CD4-positive, alpha-beta T cell treated with Interleukin-6 for 4 hours (primary cell): ENCODE measurements around the gene SH3GL2.

ENCODE experiments used
- DNase-seq: peaks from one replicate; pipeline ENCODE4 v3.0.0-alpha.2; 2020; ENCODE audit warnings: mixed read lengths

Gene SH3GL2

DNA sequence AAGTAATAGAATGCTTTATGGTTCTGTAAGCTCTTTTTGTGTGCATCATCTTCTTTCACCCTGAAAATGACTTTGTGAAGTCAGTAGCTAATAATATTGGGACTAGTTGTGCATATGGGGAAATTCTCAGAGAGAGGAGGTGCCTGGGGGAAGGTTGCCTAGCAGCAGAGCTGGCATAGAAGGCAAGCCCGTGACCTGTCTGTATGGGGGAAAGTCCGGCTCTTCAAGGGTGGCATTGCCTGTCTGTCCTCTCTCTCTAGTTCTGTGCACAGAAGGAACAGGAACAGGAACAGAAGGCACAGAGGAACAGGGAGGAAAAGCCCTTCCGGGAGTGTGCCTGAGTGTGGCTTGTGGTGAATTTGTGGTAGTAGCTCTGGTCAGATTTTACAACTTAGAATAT, 33.1 kb downstream of the SH3GL2 start:
- no peak for DNase-seq

DNA sequence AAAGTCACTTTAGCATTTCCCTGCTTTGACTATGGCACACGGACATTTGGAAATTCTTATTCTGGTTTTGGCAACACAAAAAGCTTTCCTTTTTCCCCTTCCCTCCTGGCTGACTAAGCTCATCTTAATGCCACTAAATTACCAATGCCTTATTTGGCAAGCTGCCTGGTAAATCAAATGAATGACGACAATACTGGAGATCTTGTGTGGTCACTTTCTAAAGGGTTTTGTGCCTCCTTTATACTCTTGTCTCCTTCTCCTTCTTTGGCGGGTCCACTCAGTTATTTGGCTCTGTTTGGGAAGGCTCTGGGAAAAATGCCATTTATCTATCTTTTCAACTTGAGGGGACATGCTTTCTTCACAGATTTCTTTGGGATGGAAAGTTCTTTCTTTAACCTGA, 34.9 kb downstream of the SH3GL2 start:
- no peak for DNase-seq

DNA sequence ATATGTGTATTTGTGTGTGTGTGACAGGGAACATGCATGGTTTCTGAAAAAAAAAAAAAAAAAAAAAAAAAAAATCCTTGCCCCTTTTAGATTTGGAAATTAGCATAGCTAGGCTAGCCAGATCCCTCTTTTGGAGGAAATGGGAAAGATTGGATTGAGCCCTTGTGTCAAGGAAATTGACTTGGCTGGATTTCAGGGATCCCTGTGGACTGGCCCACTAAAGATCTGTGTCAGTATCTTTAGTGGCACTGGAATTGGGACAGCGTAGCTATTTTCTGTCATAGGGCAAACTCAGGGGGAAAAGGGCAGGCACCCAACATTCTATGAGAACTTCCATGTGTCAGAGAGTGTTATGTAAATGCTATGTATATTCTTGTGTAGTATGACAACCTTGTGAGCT, 35.4 kb downstream of the SH3GL2 start:
- DNase-seq, result no peak

DNA sequence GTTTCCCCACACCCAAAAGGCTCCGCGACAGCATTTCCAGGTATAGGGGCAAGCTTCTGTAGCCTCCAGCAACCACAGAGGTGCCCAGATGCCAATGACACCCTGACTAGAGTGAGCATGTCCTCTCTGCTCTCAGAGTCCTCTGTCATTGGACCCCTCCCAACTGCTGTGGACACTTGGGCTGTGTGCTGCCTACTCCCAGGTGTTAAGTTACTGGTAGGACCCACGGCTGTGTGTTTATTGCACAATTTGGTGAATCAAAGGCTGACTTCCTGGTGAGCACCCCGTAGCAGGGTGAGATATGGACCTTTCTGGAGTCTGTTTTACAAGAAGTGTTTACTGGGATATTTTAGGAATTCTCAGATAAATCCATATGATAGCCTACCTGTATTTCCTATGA, 36.0 kb downstream of the SH3GL2 start:
- no peak for DNase-seq

DNA sequence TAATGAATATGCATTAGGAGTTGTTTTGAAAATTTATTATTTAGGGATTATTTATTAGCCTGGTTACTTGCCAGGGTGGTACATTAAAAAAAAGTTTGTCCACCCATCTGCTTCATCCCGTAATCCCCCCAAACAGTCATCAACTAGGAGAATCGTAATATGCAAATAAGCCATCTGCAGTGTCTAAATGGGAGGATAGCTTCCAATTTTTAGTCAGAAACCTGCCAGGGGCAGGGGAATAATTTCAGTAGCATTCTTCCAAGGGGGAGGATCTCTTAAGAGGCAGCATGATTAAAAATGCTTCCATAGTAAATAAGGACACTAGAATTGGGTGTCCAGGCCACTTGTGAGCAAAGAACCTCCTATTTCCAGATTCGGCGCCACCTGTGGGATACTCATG, 43.3 kb downstream of the SH3GL2 start:
- no peak for DNase-seq

DNA sequence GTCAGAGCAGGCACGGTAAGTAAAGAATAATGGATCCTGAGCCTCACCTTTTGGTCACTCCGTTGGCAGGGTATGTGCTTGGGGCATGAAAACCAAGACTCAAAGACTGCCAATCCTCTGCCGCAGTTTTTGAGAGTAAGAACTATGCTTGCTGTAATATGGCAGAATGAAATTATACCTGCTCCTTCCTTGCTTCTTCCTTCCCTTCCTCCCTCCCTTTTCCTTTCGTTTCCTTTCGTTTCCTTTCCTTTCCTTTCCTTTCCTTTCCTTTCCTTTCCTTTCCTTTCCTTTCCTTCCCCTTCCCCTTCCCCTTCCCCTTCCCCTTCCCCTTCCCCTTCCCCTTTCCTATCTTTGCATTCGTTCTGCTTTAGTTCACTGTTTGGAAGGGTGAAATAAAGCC, 43.9 kb downstream of the SH3GL2 start:
- no peak for DNase-seq

DNA sequence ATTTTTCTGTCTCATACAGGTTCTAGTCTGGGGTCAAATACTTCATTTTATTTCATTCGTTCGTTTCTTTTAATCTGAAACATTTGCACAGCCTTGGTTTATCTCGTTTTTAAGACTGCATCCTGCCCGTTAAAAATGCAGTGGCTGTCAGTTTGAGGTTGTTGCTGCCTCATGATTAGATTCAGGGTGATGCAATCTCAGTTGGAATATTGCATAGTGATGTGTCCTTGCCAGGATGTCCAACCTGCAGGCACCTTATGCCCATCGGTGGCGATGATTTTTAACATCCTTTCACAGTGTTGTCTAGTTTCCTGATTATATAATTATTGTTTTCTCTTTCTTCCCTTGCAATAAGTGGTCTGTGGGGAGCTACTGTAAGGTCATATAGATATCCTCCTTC, 45.1 kb downstream of the SH3GL2 start:
- no peak for DNase-seq

DNA sequence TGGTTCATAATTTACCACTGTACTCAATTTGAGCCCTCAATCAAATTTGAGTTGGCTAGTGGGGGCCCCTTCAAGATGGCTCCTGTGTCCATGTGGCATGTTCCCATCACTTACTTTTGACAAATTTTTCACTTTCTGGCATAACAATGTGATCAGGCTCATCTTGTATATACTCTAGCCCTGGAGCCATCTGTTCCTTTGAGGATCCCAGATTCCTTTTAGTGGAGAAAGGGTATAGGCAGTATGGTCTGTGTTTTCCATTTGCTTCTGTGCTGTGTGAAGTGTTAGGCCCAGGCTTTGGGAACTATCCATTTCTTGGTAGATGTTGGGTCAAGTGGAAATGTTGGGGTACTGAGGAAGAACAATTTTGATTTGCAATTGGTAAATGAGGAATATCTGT, 45.7 kb downstream of the SH3GL2 start:
- no peak for DNase-seq

DNA sequence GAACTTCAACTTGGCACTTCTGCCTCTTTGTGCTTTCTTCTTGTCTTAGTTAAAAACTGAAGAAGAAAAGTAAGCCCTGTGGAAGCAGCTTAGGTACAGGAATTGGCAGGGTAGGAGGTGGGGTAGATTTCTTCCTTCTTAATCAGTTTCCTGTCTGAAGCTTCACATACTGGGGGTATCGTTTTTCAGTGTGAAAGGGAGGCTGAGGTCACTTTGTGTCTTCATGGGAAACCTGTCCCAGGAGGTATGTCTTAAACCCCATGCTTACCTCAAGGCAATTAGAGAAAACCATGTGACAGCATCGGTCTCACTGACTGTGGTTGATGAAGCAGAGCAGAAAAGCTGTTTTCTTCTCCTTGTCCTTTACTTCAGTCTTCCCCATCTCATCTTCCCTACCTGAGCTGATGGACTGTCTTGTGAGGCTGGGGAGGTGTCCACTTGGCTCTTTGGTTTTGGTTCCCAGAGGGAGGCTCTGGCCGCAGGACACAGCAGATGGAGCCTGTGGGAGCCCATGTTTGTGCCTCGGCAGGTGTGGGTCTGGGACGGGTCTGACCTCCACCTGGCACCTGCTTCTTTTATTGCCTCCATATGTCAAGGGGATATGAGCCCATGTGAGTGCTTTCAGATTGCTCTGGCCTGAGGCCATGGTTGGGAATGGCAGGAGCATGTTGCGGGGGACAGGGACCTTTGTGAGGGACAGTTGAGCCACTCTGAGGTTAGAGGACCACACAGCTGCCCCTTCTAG, 47.0 kb downstream of the SH3GL2 start:
- no peak for DNase-seq

DNA sequence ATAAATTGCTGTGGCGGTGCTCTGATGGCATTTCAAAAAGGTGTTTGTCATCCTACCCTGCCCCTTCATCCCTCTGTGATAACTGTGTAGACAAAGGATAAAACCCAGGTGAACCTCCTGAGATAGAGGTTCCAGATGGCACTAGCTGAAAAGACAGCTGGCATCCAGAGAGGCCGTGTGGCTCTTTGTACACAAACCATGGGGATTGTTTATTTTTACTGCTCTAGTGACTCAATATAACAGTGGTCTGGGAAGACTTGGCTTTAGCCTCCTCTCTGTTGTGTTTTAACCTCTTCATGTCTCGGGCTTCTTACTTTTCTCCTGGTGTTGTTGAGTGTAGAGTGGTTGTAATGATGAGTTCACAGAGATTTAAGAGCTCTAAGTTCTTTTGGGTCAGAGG, 48.8 kb downstream of the SH3GL2 start:
- DNase-seq, result no peak

DNA sequence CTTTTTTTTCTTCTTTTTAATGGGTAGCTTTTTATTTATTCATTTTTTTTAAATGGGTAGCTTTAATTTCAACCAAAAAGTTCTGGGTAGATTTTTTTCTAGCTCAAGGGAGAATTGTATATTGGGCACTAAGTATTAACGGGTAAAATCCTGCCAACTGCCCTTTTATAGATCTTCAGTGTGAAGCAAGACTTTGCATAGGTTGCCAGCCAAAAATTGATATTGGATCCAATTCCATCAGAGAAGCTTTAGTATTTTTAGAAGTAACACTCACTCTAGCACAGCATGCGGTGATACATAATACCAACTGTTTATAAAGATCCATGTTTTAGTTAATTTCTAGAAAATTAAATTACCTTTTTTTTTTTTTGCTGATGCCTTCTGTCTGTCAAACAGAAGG, 49.8 kb downstream of the SH3GL2 start:
- no peak for DNase-seq

DNA sequence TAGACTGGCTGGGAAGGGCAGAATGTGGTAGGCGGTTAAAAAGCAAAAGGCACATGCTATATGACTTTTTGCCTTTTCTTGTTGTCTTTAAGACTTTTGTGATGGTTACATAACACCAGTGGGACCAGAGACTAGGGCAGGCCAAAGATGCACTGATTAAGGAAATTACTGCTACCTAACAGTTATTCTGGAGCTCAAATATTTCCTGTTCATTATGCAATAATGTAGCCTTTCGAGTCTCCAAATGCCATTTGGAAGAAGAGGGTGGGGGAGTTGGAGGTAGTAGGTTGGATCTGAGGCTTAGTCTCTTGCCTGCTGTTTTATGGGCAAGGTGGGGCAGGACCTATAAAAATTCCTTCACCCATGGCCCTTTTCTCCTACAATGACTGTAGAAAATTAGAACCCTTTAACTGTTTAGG, 51.7 kb downstream of the SH3GL2 start:
- DNase-seq, result no peak

DNA sequence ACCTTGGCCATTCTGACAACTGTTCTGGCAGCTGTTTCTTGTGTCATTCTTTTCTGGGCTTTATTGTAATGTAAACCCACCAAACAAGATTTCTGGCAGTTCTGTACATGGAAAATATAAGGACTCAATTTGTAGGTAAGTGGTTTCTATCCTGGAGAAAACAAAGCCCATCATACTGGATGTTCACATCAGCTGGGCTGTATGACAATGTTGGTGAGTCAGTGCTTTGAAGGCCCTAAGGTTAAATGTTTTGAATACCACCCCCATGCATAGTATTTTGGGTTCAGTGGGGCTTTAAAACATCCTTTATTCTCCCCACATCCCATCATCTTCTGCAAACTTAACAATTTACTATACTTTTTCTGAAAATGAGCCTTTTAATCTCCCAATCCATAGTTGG, 52.5 kb downstream of the SH3GL2 start:
- no peak for DNase-seq

DNA sequence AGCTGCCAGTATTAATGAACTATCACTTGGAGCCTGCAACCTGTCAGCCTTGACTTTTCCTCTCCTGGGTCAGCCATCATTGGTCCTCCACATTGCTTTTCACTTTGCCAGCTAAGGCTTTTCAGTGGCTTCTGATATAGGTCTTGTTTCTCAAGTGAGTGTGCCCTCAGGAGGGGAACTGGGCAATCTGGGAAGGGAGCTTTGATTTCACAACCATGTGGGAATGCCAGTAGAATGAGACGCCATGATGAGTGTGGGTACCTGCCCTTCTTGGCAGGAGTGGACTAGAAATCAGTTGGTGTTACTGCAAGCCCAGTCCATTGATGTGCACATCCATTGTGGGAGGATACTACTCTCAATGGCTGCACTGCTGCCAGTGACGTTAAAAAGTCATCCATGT, 54.1 kb downstream of the SH3GL2 start:
- no peak for DNase-seq

DNA sequence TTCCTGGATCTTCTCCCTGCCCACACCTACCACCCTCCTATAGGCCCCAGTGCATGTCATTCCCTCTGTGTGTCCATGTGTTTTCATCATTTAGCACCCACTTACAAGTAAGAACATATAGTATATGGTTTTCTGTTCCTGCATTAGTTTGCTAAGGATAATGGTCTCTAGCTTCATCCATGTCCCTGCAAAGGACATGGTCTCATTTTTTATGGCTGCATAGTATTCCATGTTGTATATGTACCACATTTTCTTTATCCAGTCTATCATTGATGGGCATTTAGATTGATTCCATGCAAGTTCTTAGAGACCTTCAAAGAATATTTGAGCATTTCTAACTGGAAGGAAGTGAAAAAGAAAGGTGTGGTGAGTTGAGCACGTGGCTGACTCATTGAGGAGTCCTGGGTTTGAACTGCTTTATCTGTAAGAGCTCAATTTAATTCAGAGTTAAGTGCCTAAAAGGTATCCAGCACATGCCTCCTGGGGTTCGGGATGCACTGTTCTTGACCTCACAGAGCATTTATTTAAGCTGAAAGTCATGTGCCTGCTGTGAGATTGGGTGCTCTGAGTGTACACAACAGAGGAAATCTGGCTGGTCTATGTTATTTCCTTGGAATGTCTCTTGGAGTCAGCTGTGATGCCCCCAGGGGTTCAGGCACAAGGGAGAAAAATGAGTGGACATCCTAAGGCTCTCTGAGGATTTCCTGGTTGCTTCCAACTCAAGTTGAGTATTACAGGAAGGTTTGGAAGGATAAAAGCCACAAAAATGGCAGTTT, 56.4 kb downstream of the SH3GL2 start:
- DNase-seq, result no peak

DNA sequence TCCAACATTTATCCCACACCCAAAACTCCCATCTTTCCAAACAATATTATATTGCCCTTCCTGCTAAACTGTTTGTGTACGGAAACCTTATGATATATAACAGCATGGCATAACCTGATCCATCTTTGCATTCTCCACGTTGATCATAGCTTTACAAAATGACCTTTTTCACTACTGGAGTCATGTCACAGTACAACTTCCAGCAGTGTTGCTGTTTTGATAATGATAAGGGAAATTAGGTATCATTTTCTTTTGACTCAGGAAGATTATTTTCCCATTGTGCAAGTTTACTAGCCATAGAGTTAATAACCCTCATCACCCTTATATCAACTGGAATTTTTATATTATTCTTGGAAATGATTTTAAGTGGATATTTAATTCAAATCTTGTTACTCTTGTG, 57.5 kb downstream of the SH3GL2 start:
- DNase-seq, result no peak

DNA sequence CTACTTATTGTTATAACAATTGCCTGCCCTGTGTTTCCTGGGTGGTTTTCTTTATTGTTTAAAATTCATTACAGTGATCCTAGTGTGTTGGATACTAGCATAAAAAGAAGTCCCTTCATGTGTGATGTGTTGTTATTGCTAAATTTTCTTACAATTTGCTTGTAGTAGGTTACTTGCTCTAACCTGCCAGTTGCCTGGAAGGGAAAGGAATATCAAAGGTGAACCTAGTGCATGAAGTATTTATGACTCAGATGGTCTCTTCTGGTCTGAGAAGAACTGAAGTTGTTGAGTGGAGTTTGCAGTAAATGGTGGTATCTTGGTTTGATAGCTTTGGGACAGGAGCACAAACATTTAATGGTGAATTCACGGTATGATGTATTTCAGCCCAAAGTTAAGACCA, 58.0 kb downstream of the SH3GL2 start:
- no peak for DNase-seq

DNA sequence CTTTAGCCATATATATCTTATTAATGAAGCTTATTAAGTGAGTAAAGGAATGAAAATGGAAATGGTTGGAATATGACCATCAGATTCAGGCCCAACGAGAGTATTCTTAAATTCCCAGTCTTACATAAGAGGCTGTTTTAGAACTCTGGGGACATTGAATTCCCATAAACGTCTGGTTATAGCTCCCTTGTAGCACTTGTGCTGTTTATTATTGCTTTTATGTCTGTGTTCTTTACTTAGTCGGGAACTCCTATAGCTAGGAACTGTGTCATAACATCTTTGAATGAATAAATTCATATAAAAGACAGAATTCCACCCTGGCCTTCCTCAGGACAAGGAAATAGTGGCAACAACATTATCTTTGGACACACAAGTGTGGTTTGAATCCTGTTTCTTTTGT, 58.4 kb downstream of the SH3GL2 start:
- DNase-seq, result no peak

DNA sequence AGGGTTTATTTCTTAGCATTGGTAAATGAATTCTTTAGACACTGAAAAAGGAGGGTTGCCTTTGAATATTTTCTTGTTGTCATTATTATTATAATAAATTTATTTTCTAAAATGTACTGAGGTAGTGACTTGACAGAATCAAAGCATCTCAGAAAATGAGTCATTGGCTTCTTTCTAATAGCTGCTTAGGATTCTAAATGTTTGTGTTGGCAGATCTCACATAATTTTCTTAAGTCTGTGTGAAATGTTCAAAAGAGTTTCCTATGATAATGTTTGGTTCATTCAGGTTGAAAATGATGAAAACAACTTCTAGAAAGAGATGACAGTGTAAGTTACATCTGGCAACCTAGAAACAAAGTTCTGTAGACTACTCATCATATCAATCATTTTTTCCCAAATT, 69.7 kb downstream of the SH3GL2 start:
- DNase-seq, result no peak

DNA sequence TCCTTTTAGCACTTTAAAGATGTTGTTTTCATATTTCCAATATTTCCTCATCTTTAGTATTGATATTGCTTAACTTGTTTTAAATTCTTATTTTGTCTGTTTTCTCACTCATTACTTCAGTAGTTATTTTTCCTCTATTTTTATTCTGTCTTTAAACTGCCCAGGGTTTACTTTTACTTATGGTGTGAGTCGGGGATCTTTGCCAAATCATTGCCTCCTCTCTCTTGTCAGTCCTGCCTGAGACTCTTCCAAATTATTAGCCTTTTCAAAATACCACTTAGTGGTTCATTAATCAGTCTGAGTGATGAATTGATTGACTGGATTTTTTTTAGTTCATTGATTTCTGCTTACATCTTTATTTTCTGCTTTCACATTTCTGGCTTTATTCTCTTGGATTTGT, 72.9 kb downstream of the SH3GL2 start:
- no peak for DNase-seq

DNA sequence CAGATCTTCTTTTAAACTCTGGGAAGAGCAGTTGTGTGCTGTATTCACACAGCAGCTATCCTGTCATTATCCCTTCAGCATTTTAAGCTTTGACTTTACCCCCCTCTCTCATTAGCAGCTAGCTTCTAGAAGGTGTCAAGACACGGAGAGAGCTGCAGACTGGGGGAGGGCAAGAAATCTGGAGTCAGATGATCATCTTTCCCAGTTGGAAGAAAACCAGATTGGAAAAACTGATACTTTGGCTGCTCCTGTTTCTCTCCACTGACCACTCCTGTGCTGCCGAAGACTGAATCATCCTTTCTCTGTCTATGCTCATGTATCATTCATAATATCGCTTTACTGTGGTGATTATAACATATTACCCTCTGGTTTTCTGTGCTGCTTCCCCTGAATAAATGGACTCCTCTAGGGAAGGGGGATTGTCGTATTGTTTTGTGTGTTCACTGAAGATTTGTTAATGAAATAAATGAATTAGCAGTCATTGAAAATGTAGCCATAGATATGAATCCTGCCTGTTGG, 75.1 kb downstream of the SH3GL2 start:
- DNase-seq, result no peak

DNA sequence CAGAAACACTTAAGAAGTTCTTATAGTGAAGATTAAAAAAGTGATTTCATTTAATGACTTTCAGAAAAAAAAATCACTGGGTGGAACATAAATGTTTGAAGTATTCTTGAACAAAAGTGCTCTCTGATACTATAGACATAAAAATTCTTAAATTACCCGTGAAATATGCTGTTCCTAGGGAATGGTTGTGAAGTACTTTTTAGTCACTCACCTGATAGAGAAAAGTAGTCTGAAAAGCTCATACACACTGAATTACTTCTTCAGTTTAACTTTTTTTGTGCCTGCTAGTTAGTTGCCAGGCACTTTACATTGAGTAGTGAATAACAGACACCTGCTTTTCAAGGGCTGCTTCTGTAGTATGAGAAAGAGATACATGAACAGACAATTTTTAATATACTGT, 78.0 kb downstream of the SH3GL2 start:
- no peak for DNase-seq

DNA sequence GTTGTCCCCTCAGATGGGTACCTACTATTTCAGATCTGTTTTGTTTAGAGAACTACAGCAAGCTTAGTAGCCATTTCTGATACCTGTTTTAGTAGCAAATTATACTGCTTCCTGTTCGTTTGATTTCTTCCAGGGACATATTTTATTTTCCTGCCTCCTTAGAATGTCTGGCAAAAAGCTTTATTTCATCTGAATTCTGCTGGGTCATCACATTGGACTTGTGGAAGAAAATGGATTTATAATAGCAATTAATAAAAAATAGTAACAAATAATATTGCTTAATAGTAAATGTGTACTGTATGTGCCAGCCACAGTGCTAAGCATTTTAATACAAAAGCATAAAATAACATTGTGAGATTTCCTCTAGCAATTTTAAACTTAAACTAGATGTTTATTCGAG, 79.4 kb downstream of the SH3GL2 start:
- no peak for DNase-seq

DNA sequence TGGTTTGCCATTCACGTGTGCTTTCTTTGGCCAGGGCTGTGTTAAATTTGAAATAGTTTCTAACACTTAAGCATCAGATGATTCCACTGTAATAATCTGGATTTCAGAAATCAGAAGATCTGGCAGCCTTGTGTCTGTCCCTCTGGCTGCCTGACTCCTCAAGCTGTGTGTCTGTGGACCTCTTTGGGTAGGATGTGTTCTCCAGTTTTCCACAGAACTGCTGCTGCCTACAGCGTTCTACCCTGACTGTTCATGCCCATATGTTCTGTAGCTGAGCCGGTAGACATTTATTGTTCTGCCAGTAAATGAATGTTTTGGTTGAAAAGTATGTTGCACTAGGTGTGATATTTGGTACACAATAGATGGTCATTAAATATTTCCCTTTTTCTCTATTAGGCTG, 81.3 kb downstream of the SH3GL2 start:
- DNase-seq, result no peak

DNA sequence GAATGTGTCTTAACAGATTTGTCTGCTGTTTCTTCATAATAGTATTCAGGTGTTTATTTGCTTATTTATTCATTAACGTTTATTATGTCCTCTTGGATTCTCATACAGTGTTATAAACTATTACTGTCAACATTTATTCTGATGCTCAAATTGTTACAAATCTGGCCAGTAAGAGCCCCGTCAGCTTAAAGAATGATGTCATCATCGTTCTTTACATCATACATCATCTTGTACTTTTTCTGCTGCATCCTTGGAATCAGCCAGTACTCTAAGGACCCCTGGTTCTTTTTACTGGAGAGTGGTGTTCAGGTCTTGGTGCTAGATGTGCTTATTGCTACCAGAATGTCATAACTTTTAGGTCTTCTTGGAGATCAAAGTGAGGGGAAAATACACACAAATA, 86.6 kb downstream of the SH3GL2 start:
- DNase-seq, result no peak
